ENCODE results near the gene L3MBTL4.

Gene L3MBTL4

DNA sequence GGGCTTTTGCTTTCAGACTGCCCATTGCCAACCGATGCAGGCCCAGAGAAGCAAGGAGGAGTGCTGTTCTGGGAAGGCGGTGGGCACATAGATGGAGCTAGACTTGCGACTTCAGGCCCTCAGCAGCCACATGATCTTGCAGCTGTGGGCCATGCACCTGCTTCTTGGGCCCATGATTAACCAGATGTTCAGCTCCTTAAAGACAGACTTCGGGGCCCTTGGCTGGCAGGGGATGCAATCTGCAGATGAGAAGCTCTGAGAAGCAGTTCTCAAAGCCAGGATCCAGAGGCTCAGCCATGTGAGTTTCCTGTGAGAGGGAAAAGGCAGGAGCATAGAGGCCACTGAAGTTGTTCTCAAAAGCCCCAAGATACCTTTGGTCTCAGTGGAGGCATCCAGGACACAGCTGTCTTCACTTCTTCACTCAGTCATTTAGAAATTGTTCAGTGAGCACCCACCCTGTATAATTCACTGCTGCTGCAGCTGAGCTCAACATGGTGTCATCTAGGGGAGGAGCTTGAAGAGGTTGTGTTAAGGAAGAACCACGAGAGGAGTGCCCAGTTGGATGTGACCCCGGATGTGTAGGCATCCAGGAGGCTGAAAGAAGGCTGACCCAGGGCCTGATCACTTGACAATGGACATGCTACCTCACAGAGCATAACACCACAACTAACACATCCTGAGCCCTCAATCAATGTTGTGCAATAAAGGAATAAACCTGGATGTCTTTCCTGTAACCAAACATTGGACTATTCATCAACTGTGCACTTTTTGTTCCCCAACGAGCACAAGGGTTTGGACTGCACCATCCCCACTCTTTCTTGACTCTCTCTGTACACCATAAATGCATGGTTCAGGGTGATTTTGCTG lies 474.7 kb downstream of the L3MBTL4 start:
- DNase-seq (ENCODE audit: low read depth), result no peak
- TF ChIP-seq, protein P1, sequence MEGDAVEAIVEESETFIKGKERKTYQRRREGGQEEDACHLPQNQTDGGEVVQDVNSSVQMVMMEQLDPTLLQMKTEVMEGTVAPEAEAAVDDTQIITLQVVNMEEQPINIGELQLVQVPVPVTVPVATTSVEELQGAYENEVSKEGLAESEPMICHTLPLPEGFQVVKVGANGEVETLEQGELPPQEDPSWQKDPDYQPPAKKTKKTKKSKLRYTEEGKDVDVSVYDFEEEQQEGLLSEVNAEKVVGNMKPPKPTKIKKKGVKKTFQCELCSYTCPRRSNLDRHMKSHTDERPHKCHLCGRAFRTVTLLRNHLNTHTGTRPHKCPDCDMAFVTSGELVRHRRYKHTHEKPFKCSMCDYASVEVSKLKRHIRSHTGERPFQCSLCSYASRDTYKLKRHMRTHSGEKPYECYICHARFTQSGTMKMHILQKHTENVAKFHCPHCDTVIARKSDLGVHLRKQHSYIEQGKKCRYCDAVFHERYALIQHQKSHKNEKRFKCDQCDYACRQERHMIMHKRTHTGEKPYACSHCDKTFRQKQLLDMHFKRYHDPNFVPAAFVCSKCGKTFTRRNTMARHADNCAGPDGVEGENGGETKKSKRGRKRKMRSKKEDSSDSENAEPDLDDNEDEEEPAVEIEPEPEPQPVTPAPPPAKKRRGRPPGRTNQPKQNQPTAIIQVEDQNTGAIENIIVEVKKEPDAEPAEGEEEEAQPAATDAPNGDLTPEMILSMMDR (IDR thresholded peaks at IDR 0.05; ENCODE audit: low read depth, low read length, missing control alignments), result no peak
- no peak overlapping the region for H3K4me3 ChIP-seq (ENCODE audit: low read depth, low read length)

DNA sequence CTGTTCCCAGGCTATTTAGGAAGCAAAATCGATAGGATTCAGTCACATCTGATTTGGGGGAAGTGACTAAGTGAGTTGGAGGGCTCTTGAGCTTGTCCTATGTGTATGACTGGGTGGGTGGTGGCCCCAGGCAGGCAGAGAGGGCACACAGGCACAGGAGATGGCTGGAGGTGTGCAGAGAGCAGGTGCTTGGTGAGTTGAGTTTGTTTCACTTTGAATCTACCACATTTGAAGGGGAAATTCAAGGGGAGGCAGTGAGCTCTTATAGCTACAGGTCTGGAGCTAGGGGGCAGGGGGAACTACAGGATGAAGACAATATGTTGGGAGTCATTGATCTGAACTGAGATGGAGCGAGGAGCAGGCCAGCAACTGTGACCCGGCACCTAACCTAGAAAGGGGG lies 476.9 kb downstream of the L3MBTL4 start:
- no peak for DNase-seq (ENCODE audit: low read depth)

DNA sequence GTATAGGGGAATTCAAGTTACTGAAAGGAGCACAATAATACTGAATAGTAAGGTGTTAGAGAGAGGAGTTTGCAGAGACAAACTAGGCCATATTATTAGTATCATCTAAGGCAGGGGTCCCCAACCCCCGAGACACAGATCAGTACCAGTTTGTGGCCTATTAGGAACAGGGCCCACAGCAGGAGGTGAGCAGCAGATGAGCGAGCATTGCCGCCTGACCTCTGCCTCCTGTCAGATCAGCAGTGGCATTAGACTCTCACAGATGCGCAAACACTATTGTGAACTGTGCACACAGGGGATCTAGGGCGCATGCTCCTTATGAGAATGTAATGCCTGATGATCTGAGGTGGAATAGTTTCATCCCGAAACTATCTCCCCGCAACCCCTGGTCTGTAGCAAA lies 477.6 kb downstream of the L3MBTL4 start:
- DNase-seq (ENCODE audit: low read depth), result no peak
- TF ChIP-seq, protein P1 (IDR thresholded peaks at IDR 0.05; ENCODE audit: low read depth, low read length, missing control alignments), result no peak
- no peak overlapping the region for H3K4me3 ChIP-seq (ENCODE audit: low read depth, low read length)

More for the DNA sequence above, 476.9 kb downstream of the L3MBTL4 start:
- TF ChIP-seq, protein P1 (IDR thresholded peaks at IDR 0.05; ENCODE audit: low read depth, low read length, missing control alignments), result no peak
- no peak overlapping the region for H3K4me3 ChIP-seq (ENCODE audit: low read depth, low read length)

DNA sequence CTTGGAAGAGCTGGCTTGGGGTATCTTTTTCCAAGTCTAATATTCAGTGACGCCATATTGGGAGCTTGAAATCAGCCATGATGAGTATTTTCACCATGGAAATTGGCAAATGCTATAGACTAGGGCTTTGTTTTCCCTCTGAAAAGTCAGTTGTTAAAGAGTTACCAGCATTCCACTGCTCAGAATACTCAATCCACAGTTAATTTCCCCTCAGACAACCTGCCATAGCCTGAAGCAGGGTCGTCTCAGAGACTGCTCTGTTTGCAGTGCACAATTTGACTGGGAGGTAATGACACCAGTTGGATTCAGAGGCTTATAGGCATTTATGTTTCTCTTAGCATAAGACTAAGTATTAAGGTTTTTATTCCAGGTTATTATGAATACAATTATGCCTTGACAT lies 483.9 kb downstream of the L3MBTL4 start:
- no peak overlapping the region for H3K4me3 ChIP-seq (ENCODE audit: low read depth, low read length)
- TF ChIP-seq, protein P1 (IDR thresholded peaks at IDR 0.05; ENCODE audit: low read depth, low read length, missing control alignments), result no peak
- DNase-seq (ENCODE audit: low read depth), result no peak

DNA sequence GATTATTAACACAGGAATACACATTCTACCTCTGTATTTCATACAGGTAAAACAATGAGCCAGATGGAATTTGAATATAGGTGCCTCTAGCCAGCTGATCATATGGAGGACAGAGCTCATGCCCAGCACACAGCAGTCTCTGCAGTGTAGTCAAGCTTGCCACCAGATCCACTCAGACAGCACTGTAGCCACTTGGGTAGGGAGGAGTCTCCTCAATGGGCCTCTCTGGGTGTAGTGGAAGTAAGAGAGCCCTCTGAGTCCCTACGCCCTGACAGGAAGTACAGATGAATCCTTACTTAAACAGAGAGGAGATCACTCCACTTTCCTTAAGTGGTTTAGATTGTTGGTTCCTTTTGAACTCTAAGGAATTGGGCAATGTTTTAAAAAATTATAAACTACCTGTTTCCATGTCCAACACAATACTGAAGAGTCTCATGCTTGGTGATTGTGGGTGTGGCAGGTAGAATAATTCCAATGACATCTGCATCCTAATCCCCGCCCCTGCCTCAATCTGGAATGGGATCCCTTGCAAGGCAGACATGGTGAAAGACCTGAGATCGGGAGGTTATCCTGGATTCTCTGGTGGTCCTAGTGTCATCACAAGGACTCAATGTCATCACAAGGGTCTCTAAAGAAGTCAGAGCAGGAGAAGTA lies 496.4 kb downstream of the L3MBTL4 start:
- TF ChIP-seq, protein P1 (IDR thresholded peaks at IDR 0.05; ENCODE audit: low read depth, low read length, missing control alignments), result no peak
- no peak for DNase-seq (ENCODE audit: low read depth)
- H3K4me3 ChIP-seq (ENCODE audit: low read depth, low read length), result no peak overlapping the region

DNA sequence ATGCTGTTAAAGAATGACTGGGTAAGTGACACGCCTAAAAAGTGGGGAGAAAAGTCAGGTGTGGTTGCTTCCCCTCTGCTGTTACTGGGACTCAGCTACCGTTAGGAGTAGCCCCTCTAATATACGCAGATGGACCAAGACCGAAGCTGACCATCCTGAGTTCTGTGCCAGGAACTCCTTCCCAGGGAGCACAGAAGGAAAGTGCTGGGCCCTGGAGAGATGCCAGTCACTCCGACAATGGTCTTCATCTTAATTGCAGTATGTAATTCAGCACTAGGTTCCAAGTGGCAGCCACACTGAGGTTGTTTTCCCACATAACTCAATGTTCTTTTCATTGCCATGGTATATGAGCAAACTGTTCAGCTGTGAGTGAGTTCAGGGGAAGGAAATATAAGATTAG lies 499.8 kb downstream of the L3MBTL4 start:
- no peak overlapping the region for H3K4me3 ChIP-seq (ENCODE audit: low read depth, low read length)
- TF ChIP-seq, protein P1 (IDR thresholded peaks at IDR 0.05; ENCODE audit: low read depth, low read length, missing control alignments), result no peak
- DNase-seq (ENCODE audit: low read depth), result no peak

All from GM12864 (cell line).